Natural killer cell (primary cell): ENCODE data around the gene HNRNPUL1. TPM values are rescaled to one million over a fixed set of nuclear protein-coding genes. Genes with fewer than 3 reads are reported as not detected.
A peak's percentile ranks its signal among the peaks of the same experiment; 100 is the strongest.

ENCODE experiments used
- ATAC-seq, 3 donors: fragments of 150-1000 bp in 2 of 3; fragments of 200-7000 bp in 1 of 3; cut with Tn5 transposase; 1 replicate in 1 of 3; 2 replicates in 2 of 3; pipeline ENCODE4 v1.10.0; 2021; ENCODE audit warnings: mild to moderate bottlenecking in 2 of 3, moderate library complexity in 2 of 3
- DNase-seq, 2 donors: peaks; one replicate each; pipeline versions ENCODE4 v3.0.0 to v3.0.0-alpha.2; 2013 to 2021; ENCODE audit warnings: mixed read lengths in 1 of 2
- H3K27ac ChIP-seq: one replicate; pipeline ENCODE4 v1.5.1; 2013; ENCODE audit warnings: mild to moderate bottlenecking, low read length
- H3K27me3 ChIP-seq: one replicate; pipeline ENCODE4 v1.6.1; 2013; ENCODE audit warnings: low read length; ENCODE audit not compliant: control insufficient read depth, insufficient read depth
- H3K36me3 ChIP-seq: one replicate; pipeline ENCODE4 v1.6.1; 2013; ENCODE audit warnings: low read length; ENCODE audit not compliant: control insufficient read depth, insufficient read depth
- H3K4me1 ChIP-seq: one replicate; pipeline ENCODE4 v1.6.1; 2013; ENCODE audit warnings: low read length; ENCODE audit not compliant: control insufficient read depth, insufficient read depth
- H3K4me3 ChIP-seq: one replicate; pipeline ENCODE4 v1.5.1; 2013; ENCODE audit warnings: low read length
- H3K9me3 ChIP-seq: one replicate; pipeline ENCODE4 v1.6.1; 2013; ENCODE audit warnings: low read length; ENCODE audit not compliant: control insufficient read depth, insufficient read depth
- H3K27ac Mint-ChIP-seq, 2 donors: one replicate each; pipeline ENCODE4 v1.8.0; 2022; ENCODE audit warnings: mild to moderate bottlenecking in 2 of 2, mixed read lengths in 2 of 2, moderate library complexity in 1 of 2
- H3K27me3 Mint-ChIP-seq, 2 donors: one replicate each; pipeline ENCODE4 v1.8.0; 2022; ENCODE audit warnings: low read depth in 2 of 2, mixed read lengths in 2 of 2
- H3K36me3 Mint-ChIP-seq: one replicate; pipeline ENCODE4 v1.8.0; 2022; ENCODE audit warnings: mixed read lengths
- H3K4me1 Mint-ChIP-seq, 2 donors: one replicate each; pipeline ENCODE4 v1.8.0; 2022; ENCODE audit warnings: mixed read lengths in 2 of 2
- H3K4me3 Mint-ChIP-seq: one replicate; pipeline ENCODE4 v1.8.0; 2022; ENCODE audit warnings: mild to moderate bottlenecking, moderate library complexity, mixed read lengths
- H3K9me3 Mint-ChIP-seq, 2 donors: one replicate each; pipeline ENCODE4 v1.8.0; 2022; ENCODE audit warnings: mixed read lengths in 2 of 2
- CTCF ChIP-seq: fragments of 200-600 bp; IDR thresholded peaks from one replicate; pipeline ENCODE4 v1.8.0; 2022; ENCODE audit warnings: antibody characterized with exemption
- WGBS: methylation state at CpG from one replicate; pipeline ENCODE4 v1.1.7; 2013; ENCODE audit warnings: missing lambda C conversion rate; ENCODE audit not compliant: insufficient coverage; 5-methylcytosine and 5-hydroxymethylcytosine counted together
- intact Hi-C: fragments of 100-400 bp; cut with micrococcal nuclease; formaldehyde crosslinking; loops from one replicate; pipeline ENCODE4 v1.14.2; 2022
- total RNA-seq, 4 donors: library from RNA; stranded (reverse); fragments of 120-200 nt in 1 of 4; gene quantifications; one replicate each; pipeline versions ENCODE4 v1.2.3 to v1.2.4, GENCODE V29; 2013 to 2022

The HNRNPUL1 gene
- total RNA-seq, 3 donors from 2014 or later (not counting 1 experiment from before 2014, with no cell fraction given): 279 to 360 (median 315) TPM

- Histone ChIP-seq H3K9me3 (no peaks in the 10 kb centered on the region), H3K36me3 (no peaks in the 10 kb centered on the region), H3K27me3 (peaks cover 15% of the 10 kb centered on the region), H3K27ac (no peak overlapping the region), H3K4me1 (peaks cover 12% of the 10 kb centered on the region), H3K4me3 (no peak overlapping the region)
- no peak for DNase-seq
- no peaks in the 10 kb centered on the region for H3K9me3 Mint-ChIP-seq
- H3K36me3 Mint-ChIP-seq: no peaks in the 10 kb centered on the region
- no peak for ATAC-seq
- H3K27me3 Mint-ChIP-seq: peaks cover 19 to 40% of the 10 kb centered on the region in 2 donors
- H3K27ac Mint-ChIP-seq: no peak overlapping the region
- H3K4me3 Mint-ChIP-seq: no peak overlapping the region
- intact Hi-C loops: no loop called here
- no peak for TF ChIP-seq CTCF
- WGBS: 93% methylated on average over 7 of the region's 7 CpGs
- peaks cover 5 to 6% of the 10 kb centered on the region in 2 donors for H3K4me1 Mint-ChIP-seq
Observed at GRCh38 chr19:41224632-41225031, 39.5 kb upstream of the HNRNPUL1 start.

- no peaks in the 10 kb centered on the region for H3K9me3 Mint-ChIP-seq
- peak overlapping the region in 1 of 2 donors; percentile 57 for H3K27ac Mint-ChIP-seq
- Histone ChIP-seq H3K4me1 (peaks cover 12% of the 10 kb centered on the region), H3K27ac (no peak overlapping the region), H3K4me3 (no peak overlapping the region), H3K9me3 (no peaks in the 10 kb centered on the region), H3K27me3 (peaks cover 15% of the 10 kb centered on the region), H3K36me3 (no peaks in the 10 kb centered on the region)
- WGBS: 75% methylated on average over 24 of the region's 29 CpGs
- DNase-seq (peak in 1 of 2 donors; percentile 45), ATAC-seq (peak in 1 of 3 donors; percentile 49)
- no peak for TF ChIP-seq CTCF
- intact Hi-C loops: no loop called here
- H3K4me3 Mint-ChIP-seq: peak overlapping the region; percentile 68
- H3K4me1 Mint-ChIP-seq: peaks cover 5 to 6% of the 10 kb centered on the region in 2 donors
- peaks cover 13 to 32% of the 10 kb centered on the region in 2 donors for H3K27me3 Mint-ChIP-seq
- H3K36me3 Mint-ChIP-seq: no peaks in the 10 kb centered on the region
Observed at GRCh38 chr19:41225238-41226052, 38.7 kb upstream of the HNRNPUL1 start.

- TF ChIP-seq CTCF: no peak
- Histone ChIP-seq H3K4me1 (peaks cover 12% of the 10 kb centered on the region), H3K27ac (no peak overlapping the region), H3K36me3 (no peaks in the 10 kb centered on the region), H3K27me3 (peaks cover 11% of the 10 kb centered on the region), H3K4me3 (no peak overlapping the region), H3K9me3 (no peaks in the 10 kb centered on the region)
- DNase-seq: peak; percentile 26 to 67
- intact Hi-C loops: no loop called here
- Mint-ChIP-seq H3K36me3 (no peaks in the 10 kb centered on the region), H3K9me3 (no peaks in the 10 kb centered on the region), H3K27me3 (peaks cover 8 to 26% of the 10 kb centered on the region in 2 donors), H3K4me3 (peak overlapping the region; percentile 40), H3K27ac (peak overlapping the region in 1 of 2 donors; percentile 57), H3K4me1 (peaks cover 5 to 6% of the 10 kb centered on the region in 2 donors)
- peak; percentile 30 to 60 (median 54) for ATAC-seq
- 8% methylated on average over 66 of the region's 67 CpGs for WGBS
Observed at GRCh38 chr19:41226053-41226873, 37.9 kb upstream of the HNRNPUL1 start.
